HepG2 (cell line): Measurements from ENCODE around the gene NUPR2. TPM values are rescaled to one million over a fixed set of nuclear protein-coding genes. Genes with fewer than 3 reads are reported as not detected.
A peak's percentile ranks its signal among the peaks of the same experiment; 100 is the strongest.

Source experiments
- AGO2 ChIP-seq: fragments of 200-400 bp; formaldehyde crosslinking; optimal IDR thresholded peaks from 2 replicates; pipeline ENCODE3; 2017; ENCODE audit warnings: mild to moderate bottlenecking, low read depth, low read length, moderate library complexity
- HCFC1 ChIP-seq: fragments of 150-350 bp; IDR thresholded peaks from 2 replicates; pipeline ENCODE4 v1.6.1; 2014; ENCODE audit warnings: low read depth, low read length
- ISX ChIP-seq: sonication (generic); formaldehyde crosslinking; conservative IDR thresholded peaks from 2 replicates; pipeline ENCODE4 v1.5.0; 2020; ENCODE audit warnings: missing genetic modification reagents
- JARID2 ChIP-seq: sonication (generic); formaldehyde crosslinking; IDR thresholded peaks from 2 replicates; pipeline ENCODE4 v1.8.1; 2023; ENCODE audit warnings: missing genetic modification reagents, inconsistent platforms; ENCODE audit not compliant: insufficient replicate concordance
- KDM2A ChIP-seq: sonication (generic); formaldehyde crosslinking; IDR thresholded peaks from 2 replicates; pipeline ENCODE4 v1.4.0; 2020; ENCODE audit warnings: low read depth, missing genetic modification reagents, borderline replicate concordance
- KDM5B ChIP-seq: sonication (generic); formaldehyde crosslinking; IDR thresholded peaks from 2 replicates; pipeline ENCODE4 v1.4.0; 2020; ENCODE audit warnings: missing genetic modification reagents, mild to moderate bottlenecking, borderline replicate concordance
- MIER2 ChIP-seq: IDR thresholded peaks from 2 replicates; pipeline ENCODE4 v1.6.1; 2016; ENCODE audit warnings: missing biosample characterization, missing genetic modification reagents
- RBM22 ChIP-seq: fragments of 200-400 bp; formaldehyde crosslinking; optimal IDR thresholded peaks from 2 replicates; pipeline ENCODE3; 2017; ENCODE audit warnings: mild to moderate bottlenecking, low read length, moderate library complexity
- RFXAP ChIP-seq: sonication (generic); formaldehyde crosslinking; IDR thresholded peaks from 2 replicates; pipeline ENCODE4 v1.4.0; 2020; ENCODE audit warnings: missing genetic modification reagents, borderline replicate concordance
- RXRA ChIP-seq: sonication (generic); formaldehyde crosslinking; IDR thresholded peaks from 2 replicates; pipeline ENCODE4 v1.5.1; 2020; ENCODE audit warnings: missing genetic modification reagents
- SKI ChIP-seq: fragments of 450-650 bp; IDR thresholded peaks from one replicate; pipeline ENCODE4 v1.6.1; 2018; ENCODE audit warnings: mild to moderate bottlenecking; ENCODE audit not compliant: partially characterized antibody
- SOX6 ChIP-seq, 2 experiments: fragments of 450-650 bp in 1 of 2; sonication (generic) in 1 of 2; formaldehyde crosslinking in 1 of 2; IDR thresholded peaks; 2 replicates each; pipeline versions ENCODE4 v1.4.0 to v1.6.1; 2017 to 2020; ENCODE audit warnings: antibody characterized with exemption in 1 of 2, mild to moderate bottlenecking in 1 of 2, missing genetic modification reagents in 1 of 2
- TFE3 ChIP-seq: IDR thresholded peaks from 2 replicates; pipeline ENCODE4 v1.6.1; 2016
- YEATS2 ChIP-seq: sonication (generic); formaldehyde crosslinking; IDR thresholded peaks from 2 replicates; pipeline ENCODE4 v1.4.0; 2020; ENCODE audit warnings: missing genetic modification reagents, borderline replicate concordance
- ZNF138 ChIP-seq: sonication (generic); formaldehyde crosslinking; IDR thresholded peaks from 2 replicates; pipeline ENCODE4 v1.5.0; 2020; ENCODE audit warnings: mild to moderate bottlenecking, low read depth, missing genetic modification reagents
- ZNF335 ChIP-seq: sonication (generic); formaldehyde crosslinking; IDR thresholded peaks from 2 replicates; pipeline ENCODE4 v1.4.0; 2020; ENCODE audit warnings: missing genetic modification reagents
- ZNF556 ChIP-seq: sonication (generic); formaldehyde crosslinking; IDR thresholded peaks from 2 replicates; pipeline ENCODE4 v1.4.0; 2020; ENCODE audit warnings: mild to moderate bottlenecking, missing genetic modification reagents, borderline replicate concordance
- ZNF609 ChIP-seq: sonication (generic); formaldehyde crosslinking; IDR thresholded peaks from 2 replicates; pipeline ENCODE4 v1.4.0; 2020; ENCODE audit warnings: mild to moderate bottlenecking, missing genetic modification reagents, borderline replicate concordance
- ZNF768 ChIP-seq: sonication (generic); formaldehyde crosslinking; IDR thresholded peaks from 2 replicates; pipeline ENCODE4 v1.4.0; 2020; ENCODE audit warnings: missing genetic modification reagents
- ZNF850 ChIP-seq: sonication (generic); formaldehyde crosslinking; conservative IDR thresholded peaks from 2 replicates; pipeline ENCODE4 v1.9.0; 2021; ENCODE audit warnings: mild to moderate bottlenecking, missing genetic modification reagents
- ZSCAN20 ChIP-seq: sonication (generic); formaldehyde crosslinking; IDR thresholded peaks from 2 replicates; pipeline ENCODE4 v1.4.0; 2020; ENCODE audit warnings: missing genetic modification reagents, mild to moderate bottlenecking, borderline replicate concordance
- ZZZ3 ChIP-seq: sonication (generic); formaldehyde crosslinking; IDR thresholded peaks from 2 replicates; pipeline ENCODE4 v1.4.0; 2020; ENCODE audit warnings: missing genetic modification reagents, mild to moderate bottlenecking, borderline replicate concordance
- polyA plus RNA-seq, 8 experiments: library from polyadenylated mRNA; depleted of rRNA in 3 of 8; stranded (reverse) in 7 of 8; unstranded in 1 of 8; fragments of >200 nt; fragmentation: Illumina TruSeq in 4 of 8; extraction: Trizol in 4 of 8; gene quantifications; 2 replicates each; pipeline versions ENCODE4 v1.2.1 to v1.2.3, GENCODE V29; 2011 to 2016; ENCODE audit warnings: low read depth in 4 of 8, missing spikeins in 1 of 8, mixed read lengths in 1 of 8; ENCODE audit not compliant: insufficient read depth in 1 of 8
- total RNA-seq, 5 experiments: library from RNA; depleted of rRNA; stranded (reverse); fragments of >200 nt; fragmentation: Illumina TruSeq; extraction: Trizol; gene quantifications; 2 replicates each; pipeline ENCODE4 v1.2.3, GENCODE V29; 2016; ENCODE audit warnings: low read depth in 1 of 5
- TF ChIP-seq, protein P1 (sequence below): sonication (generic); formaldehyde crosslinking; IDR thresholded peaks from 2 replicates; pipeline ENCODE4 v1.8.1; 2023; ENCODE audit warnings: mild to moderate bottlenecking, missing genetic modification reagents, borderline replicate concordance
- TF ChIP-seq, protein P2 (sequence below): sonication (generic); formaldehyde crosslinking; IDR thresholded peaks from 2 replicates; pipeline ENCODE4 v1.8.1; 2023; ENCODE audit warnings: mild to moderate bottlenecking, inconsistent platforms, moderate library complexity, missing genetic modification reagents, borderline replicate concordance

The NUPR2 gene
- total and polyA plus RNA-seq, 2 of the 13 experiments (the other 11 are each of a cell fraction or from before 2014, with no cell fraction given): not detected

DNA sequence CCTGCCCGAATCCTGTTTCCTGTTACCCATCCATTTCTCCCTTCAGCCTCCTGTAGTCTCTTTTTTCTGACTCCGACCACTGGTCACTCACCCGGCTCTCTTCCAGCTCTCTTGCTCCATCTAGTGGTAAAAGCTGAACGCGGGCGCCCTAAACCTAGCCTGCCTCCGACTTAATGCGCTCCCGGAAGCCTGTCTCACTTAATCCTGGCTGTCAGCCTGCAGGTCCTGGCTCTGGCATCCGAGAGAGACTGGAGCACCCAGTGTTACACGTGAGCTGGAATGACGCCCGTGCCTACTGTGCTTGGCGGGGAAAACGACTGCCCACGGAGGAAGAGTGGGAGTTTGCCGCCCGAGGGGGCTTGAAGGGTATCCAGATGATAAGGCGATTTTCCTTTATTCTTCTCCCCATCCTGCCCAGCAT, 41.8 kb downstream of the NUPR2 start (continued):
- TF ChIP-seq MIER2 (CRISPR knock-in tag) (no peak), AGO2 (peak; percentile 32), ZZZ3 (no peak), SKI (no peak), TFE3 (0 out of 2 replicates have a peak, but pooled peaks have one; percentile 25), RXRA (CRISPR knock-in tag) (peak; percentile 23; the same call in 1 of the 2 replicates), ZNF335 (CRISPR knock-in tag) (0 out of 2 replicates have a peak, but pooled peaks have one; percentile 33), ZNF850 (CRISPR knock-in tag) (no peak), ZNF768 (CRISPR knock-in tag) (no peak), ISX (CRISPR knock-in tag) (no peak), YEATS2 (CRISPR knock-in tag) (peak; percentile 49; the same call in 1 of the 2 replicates), ZNF609 (no peak), ZNF138 (CRISPR knock-in tag) (no peak), SOX6 (IDR thresholded peaks at IDR 0.05) (no peak), SOX6 (CRISPR knock-in tag; IDR thresholded peaks at IDR 0.05) (no peak), KDM2A (CRISPR knock-in tag) (peak; percentile 79), KDM5B (no peak), RFXAP (CRISPR knock-in tag) (0 out of 2 replicates have a peak, but pooled peaks have one; percentile 15), JARID2 (CRISPR knock-in tag) (no peak), ZNF556 (CRISPR knock-in tag) (0 out of 2 replicates have a peak, but pooled peaks have one; percentile 30), RBM22 (no peak), ZSCAN20 (no peak), HCFC1 (no peak)
- TF ChIP-seq, protein P1, sequence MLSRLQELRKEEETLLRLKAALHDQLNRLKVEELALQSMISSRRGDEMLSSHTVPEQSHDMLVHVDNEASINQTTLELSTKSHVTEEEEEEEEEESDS (CRISPR knock-in tag): no peak
- TF ChIP-seq, protein P2, sequence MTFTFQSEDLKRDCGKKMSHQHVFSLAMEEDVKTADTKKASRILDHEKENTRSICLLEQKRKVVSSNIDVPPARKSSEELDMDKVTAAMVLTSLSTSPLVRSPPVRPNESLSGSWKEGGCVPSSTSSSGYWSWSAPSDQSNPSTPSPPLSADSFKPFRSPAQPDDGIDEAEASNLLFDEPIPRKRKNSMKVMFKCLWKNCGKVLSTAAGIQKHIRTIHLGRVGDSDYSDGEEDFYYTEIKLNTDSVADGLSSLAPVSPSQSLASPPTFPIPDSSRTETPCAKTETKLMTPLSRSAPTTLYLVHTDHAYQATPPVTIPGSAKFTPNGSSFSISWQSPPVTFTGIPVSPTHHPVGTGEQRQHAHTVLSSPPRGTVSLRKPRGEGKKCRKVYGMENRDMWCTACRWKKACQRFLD: no peak
